HG03175 (cell line): ENCODE measurements around the gene CPLX3.
"Not testable (repeated sequence)": the region's sequence is repeated elsewhere in the genome, so short reads cannot be mapped to it uniquely, and the experiment has no call there.

ENCODE experiments used
- ATAC-seq: cut with Tn5 transposase; IDR thresholded peaks from one replicate; pipeline ENCODE4 v1.9.1; 2021; ENCODE audit warnings: mild to moderate bottlenecking, moderate library complexity; ENCODE audit not compliant: unreplicated experiment

The CPLX3 gene

GRCh38 chr15:74826364-74826819, at the start of gene CPLX3:
TSS of gene CPLX3 (plus strand) at chr15:74826627. CDS start at chr15:74826704, 77 bp downstream.
- no peak for ATAC-seq

GRCh38 chr15:74776821-74777768, 49.3 kb upstream of the CPLX3 start:
- peak; percentile 33 for ATAC-seq

GRCh38 chr15:74777769-74778598, 48.4 kb upstream of the CPLX3 start:
- ATAC-seq: peak; percentile 2

GRCh38 chr15:74778599-74778970, 47.8 kb upstream of the CPLX3 start:
- no peak for ATAC-seq

- no peak for ATAC-seq
These were observed 47.2 kb upstream of the CPLX3 start for GRCh38 chr15:74779162-74779648.

GRCh38 chr15:74780523-74781430, 45.6 kb upstream of the CPLX3 start:
- no peak for ATAC-seq

- ATAC-seq: peak; percentile 38
These were observed 44.8 kb upstream of the CPLX3 start, which contains the start of gene CSK for GRCh38 chr15:74781431-74782258. TSS of gene CSK (plus strand) at chr15:74782080. CDS start at chr15:74798298, 16,218 bp downstream.

GRCh38 chr15:74782259-74783071, 44.0 kb upstream of the CPLX3 start:
- ATAC-seq: peak; percentile 3

GRCh38 chr15:74783072-74783807, 43.2 kb upstream of the CPLX3 start:
- no peak for ATAC-seq

- ATAC-seq: no peak
These were observed 42.6 kb upstream of the CPLX3 start for GRCh38 chr15:74783808-74784175.

GRCh38 chr15:74784426-74785193, 41.8 kb upstream of the CPLX3 start:
- no peak for ATAC-seq

- ATAC-seq: no peak
These were observed 41.0 kb upstream of the CPLX3 start for GRCh38 chr15:74785194-74786032.

- not testable (repeated sequence) for ATAC-seq
These were observed 40.3 kb upstream of the CPLX3 start for GRCh38 chr15:74786081-74786480.

GRCh38 chr15:74786551-74787165, 39.8 kb upstream of the CPLX3 start:
- no peak for ATAC-seq

- peak; percentile 56 for ATAC-seq
These were observed 39.0 kb upstream of the CPLX3 start for GRCh38 chr15:74787251-74788041.
